Esophagus (tissue), 2 donors: ENCODE results near the gene NOL12. TPM values are rescaled to one million over a fixed set of nuclear protein-coding genes. Genes with fewer than 3 reads are reported as not detected.
A peak's percentile ranks its signal among the peaks of the same experiment; 100 is the strongest.

Experiments used
- H3K27ac ChIP-seq, 2 donors: one replicate each; pipeline ENCODE4 v1.5.1; 2013; ENCODE audit warnings: low read depth in 2 of 2, mild to moderate bottlenecking in 2 of 2, inconsistent platforms in 1 of 2, low read length in 1 of 2, moderate library complexity in 1 of 2
- H3K27me3 ChIP-seq, 2 donors: one replicate each; pipeline ENCODE4 v1.6.1; 2013; ENCODE audit warnings: low read length in 2 of 2, control low read depth in 1 of 2, mild to moderate bottlenecking in 1 of 2; ENCODE audit not compliant: insufficient read depth in 2 of 2, control insufficient read depth in 1 of 2
- H3K36me3 ChIP-seq, 2 donors: one replicate each; pipeline ENCODE4 v1.6.1; 2013; ENCODE audit warnings: low read length in 1 of 2; ENCODE audit not compliant: control insufficient read depth in 2 of 2, insufficient read depth in 2 of 2
- H3K4me1 ChIP-seq, 2 donors: one replicate each; pipeline ENCODE4 v1.6.1; 2013; ENCODE audit warnings: low read length in 1 of 2; ENCODE audit not compliant: control insufficient read depth in 2 of 2, insufficient read depth in 2 of 2
- H3K4me3 ChIP-seq, 2 donors: one replicate each; pipeline ENCODE4 v1.5.1; 2013; ENCODE audit warnings: low read length in 2 of 2, mild to moderate bottlenecking in 2 of 2, low read depth in 1 of 2, moderate library complexity in 1 of 2
- H3K9me3 ChIP-seq, 2 donors: one replicate each; pipeline ENCODE4 v1.6.1; 2013; ENCODE audit warnings: mild to moderate bottlenecking in 2 of 2, low read depth in 1 of 2, low read length in 1 of 2, moderate library complexity in 1 of 2; ENCODE audit not compliant: control insufficient read depth in 2 of 2, insufficient read depth in 1 of 2
- WGBS, 2 donors: extraction: QIAGEN DNeasy Blood & Tissue Kit; methylation state at CpG; one replicate each; pipeline ENCODE4 v1.1.7; 2013; 5-methylcytosine and 5-hydroxymethylcytosine counted together
- polyA plus RNA-seq, 2 donors: library from polyadenylated mRNA; stranded (reverse); fragments of 200-250 nt; gene quantifications; one replicate each; pipeline ENCODE4 v1.2.3, GENCODE V29; 2013
- donor health status: healthy with polysubstance abuse.
- donor health status: Bipolar disorder and iron deficiency.

NOL12 gene
- polyA plus RNA-seq, 2 donors, result 35.2 to 43.3 TPM

DNA sequence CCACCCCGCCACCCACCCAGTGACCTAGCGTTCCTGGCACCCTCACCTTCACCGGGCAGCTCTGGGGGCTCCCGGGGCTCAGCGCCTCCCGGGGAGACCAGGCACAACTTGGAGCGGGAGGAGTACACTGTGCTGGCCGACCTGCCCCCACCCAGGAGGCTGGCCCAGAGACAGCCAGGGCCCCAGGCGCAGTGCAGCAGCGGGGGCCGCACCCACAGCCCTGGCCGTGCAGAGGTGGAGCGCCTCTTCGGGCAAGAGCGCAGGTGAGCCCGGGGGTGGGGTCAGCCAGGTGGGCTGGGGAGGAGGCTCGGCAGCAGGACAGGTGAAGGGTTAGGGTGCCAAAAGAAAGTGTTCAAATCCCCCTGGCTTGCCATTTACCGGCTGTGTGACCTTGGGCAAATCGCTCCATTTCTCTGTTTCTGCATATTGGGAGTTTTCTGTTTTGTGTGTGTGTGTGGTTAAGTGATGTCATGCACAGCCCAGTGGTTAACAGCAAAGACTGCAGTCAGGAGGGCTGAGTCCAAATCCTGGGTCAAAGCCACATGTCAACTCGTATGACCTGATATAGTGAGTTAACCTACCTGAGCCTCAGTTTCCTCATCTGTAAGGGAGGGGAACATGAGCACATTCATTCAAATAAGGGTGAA, 40.2 kb downstream of the NOL12 start:
- Histone ChIP-seq H3K27ac (no peak overlapping the region), H3K4me1 (no peaks in the 10 kb centered on the region), H3K36me3 (peaks cover 0 to 3% of the 10 kb centered on the region in 2 donors), H3K9me3 (no peaks in the 10 kb centered on the region), H3K27me3 (no peaks in the 10 kb centered on the region), H3K4me3 (no peak overlapping the region)
- 87% methylated on average over 20 of the region's 20 CpGs for WGBS, 2 donors

DNA sequence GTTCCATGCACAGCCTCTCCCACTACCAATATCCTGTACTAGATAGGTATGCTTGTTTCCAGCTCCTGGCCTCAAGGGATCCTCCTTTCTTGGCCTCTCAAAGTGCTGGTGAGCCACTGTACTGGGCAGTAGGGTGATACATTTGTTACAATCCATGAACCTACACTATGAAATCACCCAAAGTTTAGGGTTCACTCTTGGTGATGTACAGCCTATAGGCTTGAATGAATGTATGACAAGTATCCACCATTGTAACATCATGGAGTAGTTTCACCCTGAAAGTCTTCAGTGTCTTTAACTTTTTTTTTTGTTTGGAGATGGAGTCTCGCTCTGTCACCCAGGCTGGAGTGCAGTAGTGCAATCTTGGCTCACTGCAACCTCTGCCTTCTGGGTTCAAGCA, 42.5 kb downstream of the NOL12 start:
- H3K27ac ChIP-seq, result peak overlapping the region; percentile 4 to 40
- no peaks in the 10 kb centered on the region for H3K4me1 ChIP-seq
- WGBS, 2 donors, result 96 to 100% methylated on average over 1 of the region's 1 CpG
- H3K9me3 ChIP-seq, result no peaks in the 10 kb centered on the region
- H3K4me3 ChIP-seq, result no peak overlapping the region
- H3K27me3 ChIP-seq, result no peaks in the 10 kb centered on the region
- no peaks in the 10 kb centered on the region for H3K36me3 ChIP-seq

DNA sequence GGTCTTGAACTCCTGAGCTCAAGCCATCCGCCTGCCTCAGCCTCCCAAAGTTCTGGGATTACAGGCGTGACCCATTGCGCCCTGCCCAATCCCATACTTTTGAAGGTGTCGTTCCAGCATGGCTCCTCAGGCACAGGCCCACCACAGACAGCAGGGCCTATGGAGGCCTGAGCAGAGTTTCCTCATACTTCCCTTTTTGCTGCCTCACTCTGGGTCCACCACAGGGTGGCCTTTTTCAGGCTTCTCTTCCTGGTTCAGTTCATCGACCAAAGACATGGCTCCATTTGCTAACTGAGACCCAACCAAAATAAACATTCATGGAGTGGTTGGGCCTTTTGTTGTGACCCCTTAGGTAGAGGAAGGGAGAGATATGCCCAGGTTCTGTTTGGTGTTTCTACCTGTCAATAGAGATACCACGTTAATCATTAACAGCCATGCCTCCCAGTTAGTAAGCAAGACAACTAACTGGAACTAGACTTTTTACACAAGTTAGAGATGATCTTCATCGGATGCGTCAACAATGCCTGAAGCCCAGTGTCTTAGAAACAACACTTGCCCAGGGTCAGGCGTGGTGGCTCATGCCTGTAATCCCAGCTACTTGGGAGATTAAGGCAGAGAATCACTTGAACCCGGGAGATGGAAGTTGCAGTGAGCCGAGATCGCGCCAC, 45.8 kb downstream of the NOL12 start:
- 76 to 84% methylated on average over 13 of the region's 13 CpGs for WGBS, 2 donors
- no peaks in the 10 kb centered on the region for H3K4me1 ChIP-seq
- H3K27ac ChIP-seq, result no peak overlapping the region

DNA sequence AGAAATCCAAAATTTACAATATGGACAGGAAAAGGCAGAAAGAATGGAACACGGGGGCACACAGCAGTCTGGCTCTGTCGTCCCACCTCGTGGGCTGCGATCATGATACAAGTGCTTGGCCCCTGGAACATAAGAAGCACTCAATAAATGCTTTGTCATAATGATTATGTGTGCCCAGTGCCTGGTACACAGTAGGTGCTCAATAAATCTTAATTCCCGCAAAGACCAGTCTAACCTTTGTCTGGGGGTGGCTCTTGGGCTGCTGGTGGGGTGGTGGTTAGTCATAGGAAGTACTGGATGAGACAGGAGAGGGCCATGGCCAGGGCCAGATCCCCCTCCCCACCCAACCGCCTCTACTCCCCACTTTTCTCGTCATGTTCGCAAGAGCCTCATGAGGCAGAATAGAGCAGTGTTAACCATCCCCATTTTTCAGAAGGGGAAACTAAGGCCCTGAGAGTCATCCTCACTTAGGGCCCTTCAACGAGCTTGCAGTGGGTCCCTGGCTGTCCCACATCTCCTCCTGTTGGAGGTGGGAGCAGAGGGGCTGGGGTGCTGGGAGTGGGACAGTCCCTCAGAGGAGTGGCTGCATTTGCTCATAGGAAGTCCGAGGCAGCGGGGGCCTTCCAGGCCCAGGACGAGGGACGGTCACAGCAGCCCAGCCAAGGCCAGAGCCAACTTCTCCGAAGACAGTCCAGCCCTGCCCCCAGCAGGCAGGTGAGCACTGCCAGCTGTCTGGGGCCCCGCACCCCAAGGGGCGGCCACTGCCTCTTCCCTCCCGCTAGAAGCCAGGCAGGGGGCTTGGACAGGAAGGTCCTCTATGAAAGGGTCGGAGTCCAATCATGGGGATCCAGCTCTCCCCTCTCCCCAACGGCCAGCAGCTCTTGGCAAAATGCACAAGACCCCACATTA, 46.8 kb downstream of the NOL12 start:
- WGBS, 2 donors, result 80 to 86% methylated on average over 19 of the region's 19 CpGs
- Histone ChIP-seq H3K36me3 (no peaks in the 10 kb centered on the region), H3K9me3 (no peaks in the 10 kb centered on the region), H3K4me3 (no peak overlapping the region), H3K4me1 (no peaks in the 10 kb centered on the region), H3K27ac (no peak overlapping the region), H3K27me3 (no peaks in the 10 kb centered on the region)

More for the DNA sequence above, 45.8 kb downstream of the NOL12 start:
- no peaks in the 10 kb centered on the region for H3K27me3 ChIP-seq
- H3K36me3 ChIP-seq, result no peaks in the 10 kb centered on the region
- H3K9me3 ChIP-seq, result no peaks in the 10 kb centered on the region
- H3K4me3 ChIP-seq, result no peak overlapping the region

DNA sequence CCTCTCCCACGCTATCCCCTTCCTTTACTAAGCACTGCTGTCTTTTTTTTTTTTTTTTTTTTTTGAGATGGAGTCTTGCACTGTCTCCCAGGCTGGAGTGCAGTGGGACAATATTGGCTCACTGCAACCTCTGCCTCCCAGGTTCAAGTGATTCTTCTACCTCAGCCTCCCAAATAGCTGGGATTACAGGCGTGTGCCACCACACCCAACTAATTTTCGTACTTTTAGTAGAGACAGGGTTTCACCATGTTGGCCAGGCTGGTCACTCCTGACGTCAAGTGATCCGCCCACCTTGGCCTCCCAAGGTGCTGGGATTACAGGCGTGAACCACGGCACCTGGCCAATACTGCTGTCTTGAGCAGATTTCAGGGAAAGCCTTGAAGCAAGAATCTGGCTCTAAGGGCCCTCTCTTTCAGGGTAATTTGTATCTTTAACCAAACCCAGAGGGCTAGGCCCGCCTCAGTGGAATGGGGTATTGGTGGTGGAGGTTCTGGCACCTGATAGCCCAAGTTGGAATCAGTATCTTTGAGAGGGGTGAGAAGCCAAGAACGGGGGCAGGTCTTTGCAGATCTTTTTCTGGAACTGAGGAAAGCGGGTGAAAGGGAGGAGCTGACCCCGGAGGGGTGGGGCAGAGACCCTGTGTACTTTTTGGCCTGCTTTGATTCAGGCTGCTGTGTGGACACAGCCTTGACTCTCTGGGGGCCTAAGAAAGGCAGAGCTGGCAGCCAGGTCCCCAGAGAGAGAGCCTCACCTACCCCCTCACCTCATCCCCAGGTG, 47.7 kb downstream of the NOL12 start:
- H3K4me1 ChIP-seq, result no peaks in the 10 kb centered on the region
- no peak overlapping the region for H3K4me3 ChIP-seq
- no peaks in the 10 kb centered on the region for H3K27me3 ChIP-seq
- H3K36me3 ChIP-seq, result no peaks in the 10 kb centered on the region
- no peak overlapping the region for H3K27ac ChIP-seq
- H3K9me3 ChIP-seq, result no peaks in the 10 kb centered on the region
- 67 to 70% methylated on average over 11 of the region's 11 CpGs for WGBS, 2 donors

DNA sequence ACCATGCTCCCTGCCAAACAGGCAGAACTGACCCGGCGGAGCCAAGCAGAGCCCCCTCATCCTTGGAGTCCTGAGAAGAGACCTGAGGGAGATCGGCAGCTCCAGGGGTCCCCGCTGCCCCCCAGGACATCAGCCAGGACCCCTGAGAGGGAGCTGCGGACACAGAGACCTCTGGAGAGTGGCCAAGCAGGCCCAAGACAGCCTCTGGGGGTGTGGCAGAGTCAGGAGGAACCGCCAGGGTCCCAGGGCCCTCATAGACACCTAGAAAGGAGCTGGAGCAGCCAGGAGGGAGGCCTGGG, 48.2 kb downstream of the NOL12 start:
- Histone ChIP-seq H3K4me3 (no peak overlapping the region), H3K4me1 (no peaks in the 10 kb centered on the region), H3K36me3 (no peaks in the 10 kb centered on the region), H3K27ac (no peak overlapping the region), H3K9me3 (no peaks in the 10 kb centered on the region), H3K27me3 (no peaks in the 10 kb centered on the region)
- WGBS, 2 donors, result 76 to 86% methylated on average over 6 of the region's 6 CpGs

DNA sequence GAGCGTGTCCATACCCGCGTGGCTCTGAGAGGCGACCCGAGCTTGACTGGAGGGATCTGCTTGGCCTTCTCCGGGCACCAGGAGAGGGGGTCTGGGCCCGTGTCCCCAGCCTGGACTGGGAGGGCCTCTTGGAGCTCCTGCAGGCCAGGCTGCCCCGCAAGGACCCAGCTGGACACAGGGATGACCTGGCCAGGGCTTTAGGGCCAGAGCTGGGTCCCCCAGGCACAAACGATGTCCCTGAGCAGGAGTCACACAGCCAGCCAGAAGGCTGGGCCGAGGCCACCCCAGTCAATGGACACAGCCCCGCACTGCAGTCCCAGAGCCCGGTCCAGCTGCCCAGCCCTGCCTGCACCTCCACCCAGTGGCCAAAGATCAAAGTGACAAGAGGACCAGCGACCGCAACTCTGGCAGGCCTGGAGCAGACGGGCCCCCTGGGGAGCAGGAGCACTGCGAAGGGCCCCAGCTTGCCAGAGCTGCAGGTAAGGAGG, 48.9 kb downstream of the NOL12 start:
- WGBS, 2 donors, result 69 to 76% methylated on average over 13 to 16 of the region's 16 CpGs
- no peaks in the 10 kb centered on the region for H3K4me1 ChIP-seq
- H3K4me3 ChIP-seq, result no peak overlapping the region
- no peaks in the 10 kb centered on the region for H3K9me3 ChIP-seq
- H3K27me3 ChIP-seq, result no peaks in the 10 kb centered on the region
- no peak overlapping the region for H3K27ac ChIP-seq
- no peaks in the 10 kb centered on the region for H3K36me3 ChIP-seq

DNA sequence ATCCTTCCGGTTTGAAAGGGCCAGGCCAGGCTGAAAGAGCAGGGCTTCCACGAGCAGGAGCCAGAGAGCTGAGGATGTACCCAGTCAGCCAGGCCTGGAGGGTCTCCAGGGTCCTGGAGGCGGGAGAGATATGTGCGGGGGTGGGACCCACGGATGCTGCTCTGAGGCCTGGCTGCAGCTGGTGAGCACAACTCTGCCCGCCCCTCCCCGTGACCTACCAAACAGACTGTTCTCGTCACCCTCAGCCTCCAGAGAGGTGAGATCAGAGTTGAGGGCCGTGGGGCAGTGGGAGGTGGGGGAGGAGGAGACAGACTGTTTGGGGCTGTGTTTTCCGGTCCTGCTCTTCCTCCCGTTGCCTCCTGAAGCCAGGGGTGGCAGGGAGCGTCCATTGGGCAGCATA, 52.9 kb downstream of the NOL12 start:
- peak overlapping the region in 1 of 2 donors; percentile 24 for H3K27ac ChIP-seq

DNA sequence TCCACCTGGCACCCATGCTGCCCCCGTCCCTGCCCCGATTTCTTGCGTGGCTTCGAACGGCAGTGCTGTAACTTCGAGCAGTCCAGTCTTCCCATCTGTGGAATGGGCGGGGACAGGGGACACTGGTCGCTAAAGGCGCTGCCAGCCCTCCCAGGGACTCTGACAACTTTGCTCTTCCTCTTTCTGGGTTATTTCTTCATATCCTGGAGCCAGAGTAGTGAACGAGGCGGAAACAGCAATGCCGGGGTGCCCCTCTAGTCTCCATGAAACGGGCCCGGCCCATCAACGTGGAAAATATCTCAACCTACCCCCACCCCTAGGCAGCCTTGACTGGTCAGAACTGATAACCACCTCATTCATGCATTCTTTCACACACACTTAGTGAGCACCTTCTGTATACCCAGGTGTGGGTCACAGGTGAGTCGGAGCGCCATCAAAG, 53.5 kb downstream of the NOL12 start:
- 85 to 87% methylated on average over 17 of the region's 17 CpGs for WGBS, 2 donors
- peak overlapping the region in 1 of 2 donors; percentile 24 for H3K27ac ChIP-seq
- H3K4me3 ChIP-seq, result no peak overlapping the region
- H3K27me3 ChIP-seq, result no peaks in the 10 kb centered on the region
- H3K9me3 ChIP-seq, result no peaks in the 10 kb centered on the region
- H3K36me3 ChIP-seq, result peaks cover 0 to 4% of the 10 kb centered on the region in 2 donors
- peaks cover 5 to 11% of the 10 kb centered on the region in 2 donors for H3K4me1 ChIP-seq

More for the DNA sequence above, 52.9 kb downstream of the NOL12 start:
- H3K36me3 ChIP-seq, result no peaks in the 10 kb centered on the region
- 62 to 66% methylated on average over 12 of the region's 12 CpGs for WGBS, 2 donors
- H3K4me1 ChIP-seq, result peaks cover 5 to 11% of the 10 kb centered on the region in 2 donors
- H3K9me3 ChIP-seq, result no peaks in the 10 kb centered on the region
- no peaks in the 10 kb centered on the region for H3K27me3 ChIP-seq
- H3K4me3 ChIP-seq, result no peak overlapping the region
